Measurements from ENCODE around the gene RMDN3. TPM values are rescaled to one million over a fixed set of nuclear protein-coding genes. Genes with fewer than 3 reads are reported as not detected.

RMDN3 gene
- total RNA-seq, 1 donor from 2014 or later: 19.6 TPM

DNA sequence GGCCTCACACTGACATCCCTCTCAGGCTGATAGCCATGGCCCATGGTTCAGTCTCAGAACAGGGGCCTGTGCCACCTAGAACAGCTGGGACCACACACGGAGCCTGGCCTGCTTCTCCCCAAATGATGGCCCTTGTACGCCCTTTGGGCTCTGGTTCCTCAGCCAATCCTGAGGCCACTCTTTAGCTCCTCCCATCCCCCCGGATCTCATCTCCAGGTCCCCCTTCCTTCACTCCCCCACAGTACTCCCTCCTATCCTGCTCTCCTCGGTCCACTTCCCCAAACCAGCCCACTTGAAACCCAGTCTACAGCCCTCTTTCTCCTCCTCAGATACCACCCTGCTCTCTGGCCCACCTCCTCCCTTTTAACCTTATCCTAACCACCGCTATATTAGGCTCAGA lies 34.1 kb upstream of the RMDN3 start:
- Histone ChIP-seq H3K4me1 (peaks cover 40% of the 10 kb centered on the region), H3K27me3 (no peaks in the 10 kb centered on the region), H3K4me3 (no peak overlapping the region), H3K27ac (no peak overlapping the region), H3K9me3 (no peaks in the 10 kb centered on the region), H3K36me3 (no peaks in the 10 kb centered on the region)
- intact Hi-C loops (cut with DNase I): no loop called here
- no peak for DNase-seq (ENCODE audit: extremely low spot score in 2 of 2)
- TF ChIP-seq POLR2A (IDR thresholded peaks at IDR 0.05) (no peak), POLR2AphosphoS5 (IDR thresholded peaks at IDR 0.05; ENCODE audit: insufficient read depth in 1 of 2, low read depth in 1 of 2) (no peak)
- TF ChIP-seq, protein P1, sequence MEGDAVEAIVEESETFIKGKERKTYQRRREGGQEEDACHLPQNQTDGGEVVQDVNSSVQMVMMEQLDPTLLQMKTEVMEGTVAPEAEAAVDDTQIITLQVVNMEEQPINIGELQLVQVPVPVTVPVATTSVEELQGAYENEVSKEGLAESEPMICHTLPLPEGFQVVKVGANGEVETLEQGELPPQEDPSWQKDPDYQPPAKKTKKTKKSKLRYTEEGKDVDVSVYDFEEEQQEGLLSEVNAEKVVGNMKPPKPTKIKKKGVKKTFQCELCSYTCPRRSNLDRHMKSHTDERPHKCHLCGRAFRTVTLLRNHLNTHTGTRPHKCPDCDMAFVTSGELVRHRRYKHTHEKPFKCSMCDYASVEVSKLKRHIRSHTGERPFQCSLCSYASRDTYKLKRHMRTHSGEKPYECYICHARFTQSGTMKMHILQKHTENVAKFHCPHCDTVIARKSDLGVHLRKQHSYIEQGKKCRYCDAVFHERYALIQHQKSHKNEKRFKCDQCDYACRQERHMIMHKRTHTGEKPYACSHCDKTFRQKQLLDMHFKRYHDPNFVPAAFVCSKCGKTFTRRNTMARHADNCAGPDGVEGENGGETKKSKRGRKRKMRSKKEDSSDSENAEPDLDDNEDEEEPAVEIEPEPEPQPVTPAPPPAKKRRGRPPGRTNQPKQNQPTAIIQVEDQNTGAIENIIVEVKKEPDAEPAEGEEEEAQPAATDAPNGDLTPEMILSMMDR (IDR thresholded peaks at IDR 0.05): no peak

DNA sequence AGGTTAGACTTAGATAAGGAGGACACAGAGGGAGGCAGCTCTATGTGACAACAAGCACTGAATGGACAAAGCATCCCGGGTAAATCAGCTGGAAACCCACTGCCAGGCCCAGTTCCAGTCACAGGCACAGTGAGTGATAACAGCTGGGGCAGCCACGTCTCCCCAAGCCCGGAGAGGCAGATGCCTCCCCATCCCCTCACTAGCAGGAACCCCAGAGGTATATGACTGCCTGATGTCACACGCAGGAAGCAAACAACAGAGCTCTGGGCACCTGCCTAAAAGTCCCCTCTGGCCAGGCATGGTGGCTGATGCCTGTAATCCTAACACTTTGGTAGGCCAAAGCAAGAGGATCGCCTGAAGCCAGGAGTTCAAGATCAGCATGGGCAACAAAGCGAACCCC lies 32.9 kb upstream of the RMDN3 start:
- H3K4me3 ChIP-seq: no peak overlapping the region
- peak overlapping the region; percentile 24 for H3K27ac ChIP-seq
- no peak for TF ChIP-seq POLR2A (IDR thresholded peaks at IDR 0.05)
- TF ChIP-seq, protein P1 (IDR thresholded peaks at IDR 0.05): no peak
- no peak for TF ChIP-seq POLR2AphosphoS5 (IDR thresholded peaks at IDR 0.05; ENCODE audit: insufficient read depth in 1 of 2, low read depth in 1 of 2)
- H3K4me1 ChIP-seq: peaks cover 32% of the 10 kb centered on the region
- no peak for DNase-seq (ENCODE audit: extremely low spot score in 2 of 2)
- H3K27me3 ChIP-seq: no peaks in the 10 kb centered on the region
- intact Hi-C loops (cut with DNase I): no loop called here
- no peaks in the 10 kb centered on the region for H3K9me3 ChIP-seq
- no peaks in the 10 kb centered on the region for H3K36me3 ChIP-seq

DNA sequence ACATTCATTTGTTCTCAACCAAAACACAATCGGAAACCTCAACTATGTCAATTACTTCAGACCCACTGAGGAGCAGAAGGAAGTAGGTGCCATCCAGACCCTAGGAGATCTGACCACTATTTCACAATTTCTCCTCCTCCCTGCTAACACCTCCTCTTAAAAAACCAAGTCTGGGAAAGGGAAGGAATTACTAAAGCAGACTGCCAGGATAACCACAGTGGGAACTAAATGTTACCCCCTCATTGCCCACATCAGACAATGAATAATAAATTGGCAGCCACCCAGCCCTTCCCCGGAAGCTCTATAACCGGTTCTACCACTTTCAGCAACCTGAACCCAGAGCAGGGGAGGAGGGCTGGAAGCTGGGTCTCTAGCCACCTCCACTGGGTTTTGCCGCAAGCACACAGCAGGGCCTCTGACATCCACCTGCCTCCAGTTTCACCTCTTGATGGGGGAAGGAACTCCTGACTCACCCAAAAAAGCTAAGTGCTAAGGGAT lies 32.3 kb upstream of the RMDN3 start:
- DNase-seq (ENCODE audit: extremely low spot score in 2 of 2): no peak
- TF ChIP-seq, protein P1 (IDR thresholded peaks at IDR 0.05): no peak
- no peak for TF ChIP-seq POLR2A (IDR thresholded peaks at IDR 0.05)
- peak in 1 of 2 donors; percentile 21 for TF ChIP-seq POLR2AphosphoS5 (IDR thresholded peaks at IDR 0.05; ENCODE audit: insufficient read depth in 1 of 2, low read depth in 1 of 2)
- Histone ChIP-seq H3K4me3 (no peak overlapping the region), H3K4me1 (peaks cover 32% of the 10 kb centered on the region), H3K9me3 (no peaks in the 10 kb centered on the region), H3K36me3 (no peaks in the 10 kb centered on the region), H3K27me3 (no peaks in the 10 kb centered on the region), H3K27ac (peak overlapping the region; percentile 24)
- intact Hi-C loops (cut with DNase I): no loop called here

DNA sequence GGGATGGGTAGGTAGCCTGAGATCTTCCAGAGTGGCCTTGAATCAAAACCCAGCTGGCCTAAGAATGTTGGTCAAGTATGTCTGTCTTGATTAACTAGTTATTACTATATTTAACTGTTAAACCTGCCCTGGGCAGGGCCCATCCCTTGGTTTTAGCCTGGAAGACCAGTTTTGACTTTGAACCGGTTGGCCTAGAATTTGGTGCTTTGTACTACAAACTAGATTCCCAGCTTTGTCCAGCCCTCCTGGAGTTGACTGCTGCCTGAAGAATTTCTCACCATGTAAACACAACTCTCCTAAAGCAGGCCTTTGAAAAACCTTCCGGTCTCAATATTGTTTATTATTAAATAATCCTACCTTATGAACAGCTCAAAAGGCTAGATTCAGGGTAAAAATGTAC lies 30.8 kb upstream of the RMDN3 start:
- Histone ChIP-seq H3K4me3 (no peak overlapping the region), H3K27ac (peak overlapping the region; percentile 18), H3K9me3 (no peaks in the 10 kb centered on the region), H3K27me3 (no peaks in the 10 kb centered on the region), H3K36me3 (no peaks in the 10 kb centered on the region), H3K4me1 (peaks cover 32% of the 10 kb centered on the region)
- intact Hi-C loops (cut with DNase I): no loop called here
- TF ChIP-seq POLR2AphosphoS5 (IDR thresholded peaks at IDR 0.05; ENCODE audit: insufficient read depth in 1 of 2, low read depth in 1 of 2) (no peak), POLR2A (IDR thresholded peaks at IDR 0.05) (no peak)
- DNase-seq (ENCODE audit: extremely low spot score in 2 of 2): no peak

DNA sequence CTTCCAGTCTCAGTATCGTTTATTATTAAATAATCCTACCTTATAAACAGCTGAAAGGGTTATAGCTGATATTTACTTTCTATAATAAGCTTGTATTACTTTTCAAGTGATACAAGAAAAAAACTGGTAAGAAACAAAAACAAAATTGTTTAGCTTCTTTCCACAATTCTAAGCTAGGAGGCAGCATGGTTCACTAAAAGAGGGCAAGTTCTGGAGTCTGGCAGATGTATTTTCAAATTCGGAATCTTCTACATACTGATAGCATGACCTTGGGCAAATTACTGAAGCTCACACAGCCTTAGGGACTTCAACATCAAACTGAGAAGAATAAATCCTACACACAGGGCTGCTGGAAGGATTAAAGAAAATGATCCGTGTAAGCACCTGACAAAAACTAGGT lies 30.1 kb upstream of the RMDN3 start:
- peaks cover 0 to 1% of the 10 kb centered on the region in 2 donors for H3K36me3 ChIP-seq
- intact Hi-C loops (cut with DNase I): no loop called here
- DNase-seq (ENCODE audit: extremely low spot score in 2 of 2): no peak
- H3K4me1 ChIP-seq: peaks cover 32% of the 10 kb centered on the region
- no peaks in the 10 kb centered on the region for H3K9me3 ChIP-seq
- H3K4me3 ChIP-seq: no peak overlapping the region
- H3K27me3 ChIP-seq: no peaks in the 10 kb centered on the region
- H3K27ac ChIP-seq: peak overlapping the region; percentile 18
- TF ChIP-seq, protein P1 (IDR thresholded peaks at IDR 0.05): no peak
- TF ChIP-seq POLR2A (IDR thresholded peaks at IDR 0.05): no peak
- TF ChIP-seq POLR2AphosphoS5 (IDR thresholded peaks at IDR 0.05; ENCODE audit: insufficient read depth in 1 of 2, low read depth in 1 of 2): no peak

All from vagina (tissue), 2 donors.